ENCODE results near the gene TMEM266.

- TF ChIP-seq ZNF776 (tag by site-specific recombination; IDR thresholded peaks at IDR 0.05; ENCODE audit: borderline replicate concordance), result no peak
- no peak for TF ChIP-seq HOXC10 (CRISPR knock-in tag; IDR thresholded peaks at IDR 0.05)
Measured at GRCh38 chr15:76024021-76024768, 35.6 kb upstream of the TMEM266 start.
